Gastroesophageal sphincter (tissue), 4 donors: Measurements from ENCODE around the gene PIK3R3. TPM values are rescaled to one million over a fixed set of nuclear protein-coding genes. Genes with fewer than 3 reads are reported as not detected.
"Not testable (repeated sequence)": the region's sequence is repeated elsewhere in the genome, so short reads cannot be mapped to it uniquely, and the experiment has no call there.

Source experiments
- ATAC-seq: fragments of 150-250 bp; one replicate; pipeline ENCODE4 v1.9.1; 2016; ENCODE audit warnings: mild to moderate bottlenecking, moderate library complexity
- H3K27ac ChIP-seq, 4 donors: fragments of 200-600 bp; sonication (generic) in 3 of 4; 1 replicate in 3 of 4; 2 replicates in 1 of 4; pipeline ENCODE4 v1.5.1; 2016 to 2019
- H3K27me3 ChIP-seq: fragments of 200-600 bp; sonication (generic); one replicate; pipeline ENCODE4 v1.5.1; 2019
- H3K36me3 ChIP-seq, 2 donors: fragments of 200-600 bp; sonication (generic); one replicate each; pipeline ENCODE4 v1.5.1; 2019; ENCODE audit warnings: control low read depth in 1 of 2
- H3K4me1 ChIP-seq, 3 donors: fragments of 200-600 bp; sonication (generic); 1 replicate in 2 of 3; 2 replicates in 1 of 3; pipeline ENCODE4 v1.5.1; 2016 to 2019; ENCODE audit warnings: control low read depth in 2 of 3
- H3K4me3 ChIP-seq, 2 donors: fragments of 200-600 bp; sonication (generic); one replicate each; pipeline ENCODE4 v1.5.1; 2019; ENCODE audit warnings: mild to moderate bottlenecking in 1 of 2, moderate library complexity in 1 of 2
- H3K9me3 ChIP-seq, 3 donors: fragments of 200-600 bp; sonication (generic); one replicate each; pipeline ENCODE4 v1.5.1; 2017 to 2019; ENCODE audit warnings: control low read depth in 2 of 3
- EP300 ChIP-seq: sonication (generic); formaldehyde crosslinking; IDR thresholded peaks from one replicate; pipeline ENCODE4 v1.6.1; 2017; ENCODE audit warnings: antibody characterized with exemption, mild to moderate bottlenecking
- POLR2A ChIP-seq, 2 donors: fragments of 450-650 bp; IDR thresholded peaks; one replicate each; pipeline ENCODE4 v1.6.1; 2017; ENCODE audit warnings: antibody characterized with exemption in 2 of 2, mild to moderate bottlenecking in 2 of 2, moderate library complexity in 1 of 2
- POLR2AphosphoS5 ChIP-seq: sonication (generic); formaldehyde crosslinking; IDR thresholded peaks from one replicate; pipeline ENCODE4 v1.6.1; 2017; ENCODE audit warnings: antibody characterized with exemption
- WGBS, 2 donors: methylation state at CpG; one replicate each; pipeline ENCODE4 v1.1.5; 2018; ENCODE audit warnings: low coverage in 1 of 2; 5-methylcytosine and 5-hydroxymethylcytosine counted together
- total RNA-seq, 4 donors: library from RNA; depleted of rRNA; stranded (reverse); fragments of >200 nt; gene quantifications; one replicate each; pipeline ENCODE4 v1.1.0, GENCODE V29; 2016
- TF ChIP-seq, protein P1 (sequence below), 4 experiments: fragments of 200-600 bp in 2 of 4; fragments of 450-650 bp in 2 of 4; sonication (generic) in 1 of 4; IDR thresholded peaks; one replicate each; pipeline ENCODE4 v1.5.1; 2017 to 2019; ENCODE audit warnings: antibody characterized with exemption in 4 of 4, mild to moderate bottlenecking in 2 of 4, moderate library complexity in 2 of 4

The PIK3R3 gene
- total RNA-seq, 4 donors from 2014 or later = 21.7 to 34.7 (median 28.2) TPM

DNA sequence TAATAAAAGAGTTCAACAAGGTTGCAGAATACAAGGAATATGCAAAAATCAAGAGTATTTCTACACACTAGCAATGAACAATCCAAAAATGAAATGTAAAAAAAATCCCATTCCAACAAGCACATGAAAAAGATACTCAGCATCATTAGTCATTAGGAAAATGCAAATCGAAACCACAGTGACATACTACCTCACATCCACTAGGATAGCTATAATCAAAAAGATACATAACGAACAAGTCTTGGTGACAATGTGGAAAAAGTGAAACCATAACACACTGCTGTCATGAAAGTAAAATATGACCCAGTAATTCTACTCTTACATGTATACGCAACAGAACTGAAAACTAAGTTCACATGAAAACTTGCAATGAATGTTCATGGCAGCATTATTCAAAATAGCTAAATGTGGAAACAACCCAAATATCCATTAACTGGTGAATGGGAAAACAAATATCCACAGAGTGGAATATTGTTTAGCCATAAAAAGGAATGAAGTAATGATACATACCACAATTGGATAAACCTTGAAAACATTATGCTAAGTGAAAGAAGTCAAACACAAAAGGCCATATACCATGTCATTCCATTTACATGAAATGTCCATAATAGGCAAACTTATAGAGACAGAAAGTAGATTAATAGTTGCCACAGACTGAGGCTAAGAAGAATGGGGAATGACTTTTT is 34.3 kb downstream of the PIK3R3 start:
- no peak for TF ChIP-seq POLR2A (IDR thresholded peaks at IDR 0.05)
- Histone ChIP-seq H3K4me1 (peaks cover 0 to 4% (median 0%) of the 10 kb centered on the region in 3 donors), H3K9me3 (peaks cover 0 to 14% (median 0%) of the 10 kb centered on the region in 3 donors), H3K36me3 (no peaks in the 10 kb centered on the region), H3K27ac (no peak overlapping the region), H3K27me3 (no peaks in the 10 kb centered on the region), H3K4me3 (no peak overlapping the region)
- WGBS, 2 donors = 72 to 93% methylated on average over 3 of the region's 3 CpGs
- ATAC-seq = no peak

DNA sequence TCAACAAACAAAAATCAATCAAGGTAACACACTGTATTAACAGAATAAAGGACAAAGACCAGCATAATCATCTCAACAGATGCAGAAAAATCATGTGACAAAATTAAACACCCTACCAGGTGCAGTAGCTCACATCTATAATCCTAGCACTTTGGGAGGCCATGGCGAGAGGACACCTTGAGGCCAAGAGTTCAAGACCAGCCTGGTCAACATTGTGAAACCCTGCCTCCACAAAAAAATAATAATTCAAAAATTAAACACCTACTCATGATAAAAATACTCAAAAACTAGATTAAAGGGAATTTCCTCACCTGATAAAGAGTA is 35.3 kb downstream of the PIK3R3 start:
- peaks cover 0 to 4% (median 0%) of the 10 kb centered on the region in 3 donors for H3K4me1 ChIP-seq
- TF ChIP-seq POLR2A (IDR thresholded peaks at IDR 0.05) = no peak
- TF ChIP-seq, protein P1, sequence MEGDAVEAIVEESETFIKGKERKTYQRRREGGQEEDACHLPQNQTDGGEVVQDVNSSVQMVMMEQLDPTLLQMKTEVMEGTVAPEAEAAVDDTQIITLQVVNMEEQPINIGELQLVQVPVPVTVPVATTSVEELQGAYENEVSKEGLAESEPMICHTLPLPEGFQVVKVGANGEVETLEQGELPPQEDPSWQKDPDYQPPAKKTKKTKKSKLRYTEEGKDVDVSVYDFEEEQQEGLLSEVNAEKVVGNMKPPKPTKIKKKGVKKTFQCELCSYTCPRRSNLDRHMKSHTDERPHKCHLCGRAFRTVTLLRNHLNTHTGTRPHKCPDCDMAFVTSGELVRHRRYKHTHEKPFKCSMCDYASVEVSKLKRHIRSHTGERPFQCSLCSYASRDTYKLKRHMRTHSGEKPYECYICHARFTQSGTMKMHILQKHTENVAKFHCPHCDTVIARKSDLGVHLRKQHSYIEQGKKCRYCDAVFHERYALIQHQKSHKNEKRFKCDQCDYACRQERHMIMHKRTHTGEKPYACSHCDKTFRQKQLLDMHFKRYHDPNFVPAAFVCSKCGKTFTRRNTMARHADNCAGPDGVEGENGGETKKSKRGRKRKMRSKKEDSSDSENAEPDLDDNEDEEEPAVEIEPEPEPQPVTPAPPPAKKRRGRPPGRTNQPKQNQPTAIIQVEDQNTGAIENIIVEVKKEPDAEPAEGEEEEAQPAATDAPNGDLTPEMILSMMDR (IDR thresholded peaks at IDR 0.05) = no peak
- TF ChIP-seq EP300 = no peak
- TF ChIP-seq POLR2AphosphoS5 = no peak
- 71 to 93% methylated on average over 1 of the region's 1 CpG for WGBS, 2 donors
- H3K36me3 ChIP-seq = no peaks in the 10 kb centered on the region
- no peak overlapping the region for H3K27ac ChIP-seq
- ATAC-seq = no peak
- H3K4me3 ChIP-seq = no peak overlapping the region
- H3K9me3 ChIP-seq = peaks cover 0 to 14% (median 0%) of the 10 kb centered on the region in 3 donors
- H3K27me3 ChIP-seq = no peaks in the 10 kb centered on the region

DNA sequence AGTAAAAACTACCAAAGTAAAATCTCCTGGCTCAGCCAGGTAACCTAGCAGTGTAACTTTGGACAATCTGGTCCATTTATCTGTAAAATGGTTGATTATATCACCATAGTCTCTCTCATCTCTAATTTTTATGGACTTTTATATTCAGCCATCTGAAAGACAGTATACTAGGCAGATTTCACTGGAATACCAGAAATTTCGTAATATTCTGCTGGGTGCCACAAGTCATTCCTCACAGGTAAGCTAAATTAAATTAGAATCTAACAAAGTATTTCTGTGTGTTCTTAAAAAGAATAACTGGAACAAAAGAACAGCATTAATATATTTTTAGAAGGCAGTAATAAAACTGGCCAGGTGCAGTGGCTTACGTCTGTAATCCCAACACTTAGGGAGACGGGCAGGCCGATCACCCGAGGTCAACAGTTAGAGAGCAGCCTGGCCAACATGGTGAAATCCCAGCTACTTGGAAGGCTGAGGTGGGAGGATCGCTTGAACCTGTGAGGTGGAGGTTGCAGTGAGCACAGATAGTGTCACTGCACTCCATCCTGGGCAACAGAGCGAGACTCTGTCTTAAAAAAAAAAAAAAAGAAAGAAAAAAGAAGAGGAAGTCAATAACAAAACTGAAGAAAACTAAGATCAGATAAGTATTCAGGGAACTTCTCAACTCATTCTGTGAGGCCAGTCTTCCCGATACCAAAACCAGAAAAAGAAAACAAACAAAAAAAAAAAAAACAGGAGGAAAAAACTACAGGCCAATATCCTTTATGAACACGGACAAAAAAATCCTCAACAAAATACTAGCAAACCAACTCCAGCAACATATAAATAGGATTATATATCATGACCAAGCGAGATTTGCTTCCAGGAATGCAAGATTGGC is 35.9 kb downstream of the PIK3R3 start:
- no peak for ATAC-seq
- Histone ChIP-seq H3K27ac (no peak overlapping the region), H3K27me3 (no peaks in the 10 kb centered on the region), H3K36me3 (no peaks in the 10 kb centered on the region), H3K4me1 (peaks cover 0 to 4% (median 0%) of the 10 kb centered on the region in 3 donors), H3K4me3 (no peak overlapping the region), H3K9me3 (peaks cover 0 to 14% (median 0%) of the 10 kb centered on the region in 3 donors)
- WGBS, 2 donors = 84 to 85% methylated on average over 10 of the region's 10 CpGs
- TF ChIP-seq POLR2AphosphoS5 = no peak
- TF ChIP-seq EP300 = no peak
- TF ChIP-seq, protein P1 (IDR thresholded peaks at IDR 0.05) = no peak
- TF ChIP-seq POLR2A (IDR thresholded peaks at IDR 0.05) = no peak

DNA sequence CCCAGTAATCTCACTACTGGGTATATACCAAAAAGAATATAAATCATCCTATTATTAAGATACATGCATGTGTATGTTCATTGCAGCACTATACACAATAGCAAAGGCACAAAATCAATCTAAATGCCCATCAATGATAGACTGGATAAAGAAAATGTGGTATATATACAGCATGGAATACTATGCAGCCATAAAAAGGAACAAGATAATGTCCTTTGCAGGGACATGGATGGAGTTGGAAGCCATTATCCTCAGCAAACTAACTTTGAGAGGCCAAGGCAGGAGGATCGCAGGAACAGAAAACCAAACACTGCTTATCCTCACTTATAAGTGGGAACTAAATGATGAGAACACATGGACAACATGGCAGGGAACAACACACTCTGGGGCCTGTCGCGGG is 37.3 kb downstream of the PIK3R3 start:
- not testable (repeated sequence) for H3K27ac ChIP-seq, ATAC-seq
- 80 to 96% methylated on average over 1 to 3 of the region's 3 CpGs for WGBS, 2 donors

DNA sequence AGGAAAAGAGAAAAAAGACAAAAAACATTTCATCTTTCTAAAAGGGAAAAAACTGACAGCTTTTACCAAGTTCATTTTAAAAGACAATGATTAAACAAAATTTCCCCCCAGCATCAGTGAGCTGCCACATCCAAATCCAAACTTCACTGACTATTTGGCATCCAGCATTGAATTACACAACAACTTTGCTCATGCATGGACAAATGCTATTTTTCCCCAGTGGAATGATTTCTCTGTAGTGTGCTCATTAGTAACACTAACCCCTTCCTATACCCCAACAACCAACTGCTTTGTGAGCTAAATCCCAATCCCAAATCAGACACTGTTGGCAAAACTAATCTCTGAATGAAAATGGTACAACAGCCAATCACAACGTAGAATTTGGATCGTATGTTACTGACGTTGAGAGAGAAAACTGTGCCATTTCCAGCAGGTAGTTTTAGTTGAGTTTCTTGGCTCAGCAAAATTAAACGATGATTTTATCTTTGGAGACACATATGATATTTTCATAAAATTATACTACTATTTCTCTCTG is 37.9 kb downstream of the PIK3R3 start:
- no peak overlapping the region for H3K4me3 ChIP-seq
- no peak for ATAC-seq
- peaks cover 0 to 4% (median 0%) of the 10 kb centered on the region in 3 donors for H3K4me1 ChIP-seq
- no peak overlapping the region for H3K27ac ChIP-seq
- TF ChIP-seq, protein P1 (IDR thresholded peaks at IDR 0.05) = no peak
- no peak for TF ChIP-seq EP300
- TF ChIP-seq POLR2AphosphoS5 = no peak
- no peak for TF ChIP-seq POLR2A (IDR thresholded peaks at IDR 0.05)
- 54 to 71% methylated on average over 4 of the region's 4 CpGs for WGBS, 2 donors
- H3K36me3 ChIP-seq = no peaks in the 10 kb centered on the region
- H3K27me3 ChIP-seq = no peaks in the 10 kb centered on the region
- H3K9me3 ChIP-seq = peaks cover 0 to 13% (median 0%) of the 10 kb centered on the region in 3 donors

More for the DNA sequence above, 37.3 kb downstream of the PIK3R3 start:
- not testable (repeated sequence) for H3K4me3 ChIP-seq, H3K27me3 ChIP-seq, H3K4me1 ChIP-seq, H3K36me3 ChIP-seq
- peaks cover 0 to 14% (median 0%) of the 10 kb centered on the region in 3 donors for H3K9me3 ChIP-seq

DNA sequence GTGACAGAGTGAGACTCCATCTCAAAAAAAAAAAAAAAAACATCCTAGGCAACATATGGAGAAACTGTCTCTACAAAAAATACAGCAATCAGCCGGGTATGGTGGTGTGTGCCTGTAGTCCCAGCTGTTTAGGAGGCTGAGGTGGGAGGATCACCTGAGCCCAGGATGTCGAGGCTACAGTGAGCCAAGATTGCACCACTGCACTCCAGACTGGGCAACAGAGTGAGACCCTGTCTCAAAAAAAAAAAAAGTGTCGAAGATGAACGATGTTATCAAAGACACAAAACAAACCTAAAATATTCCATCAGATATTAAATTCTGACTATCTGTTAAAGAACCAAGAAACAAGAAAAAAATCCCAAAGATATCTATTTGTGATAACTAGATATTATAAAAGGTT is 38.6 kb downstream of the PIK3R3 start:
- not testable (repeated sequence) for H3K36me3 ChIP-seq, H3K4me3 ChIP-seq, H3K27ac ChIP-seq, ATAC-seq, H3K4me1 ChIP-seq, H3K27me3 ChIP-seq, H3K9me3 ChIP-seq
- 81 to 100% methylated on average over 3 to 4 of the region's 4 CpGs for WGBS, 2 donors
